Limb (tissue), 2 donors: ENCODE results near the gene TSHR.
"Not testable (repeated sequence)": the region's sequence is repeated elsewhere in the genome, so short reads cannot be mapped to it uniquely, and the experiment has no call there.

Experiments used
- DNase-seq, 2 donors: peaks; one replicate each; pipeline ENCODE4 v3.0.0-alpha.2; 2016; ENCODE audit errors: extremely low spot score in 2 of 2

Gene TSHR

DNA sequence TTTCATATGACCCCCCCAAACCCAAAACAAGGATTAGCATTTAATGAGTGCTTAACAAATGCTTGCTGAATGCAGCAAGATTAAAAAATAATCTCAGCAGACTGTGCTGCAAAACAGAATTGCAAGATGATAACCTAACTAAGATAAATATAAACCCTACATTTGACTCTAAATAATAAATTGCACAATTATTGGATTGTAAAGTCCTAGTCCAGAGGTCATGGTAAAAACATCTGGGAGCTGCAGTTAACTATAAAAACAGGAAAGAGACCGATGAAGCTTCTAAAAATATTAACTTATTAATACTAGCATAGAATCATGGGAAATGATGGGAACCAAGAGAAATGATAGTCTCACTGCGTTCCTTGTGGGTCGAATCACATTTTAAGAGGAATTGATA is 37.2 kb downstream of the TSHR start:
- no peak for DNase-seq

DNA sequence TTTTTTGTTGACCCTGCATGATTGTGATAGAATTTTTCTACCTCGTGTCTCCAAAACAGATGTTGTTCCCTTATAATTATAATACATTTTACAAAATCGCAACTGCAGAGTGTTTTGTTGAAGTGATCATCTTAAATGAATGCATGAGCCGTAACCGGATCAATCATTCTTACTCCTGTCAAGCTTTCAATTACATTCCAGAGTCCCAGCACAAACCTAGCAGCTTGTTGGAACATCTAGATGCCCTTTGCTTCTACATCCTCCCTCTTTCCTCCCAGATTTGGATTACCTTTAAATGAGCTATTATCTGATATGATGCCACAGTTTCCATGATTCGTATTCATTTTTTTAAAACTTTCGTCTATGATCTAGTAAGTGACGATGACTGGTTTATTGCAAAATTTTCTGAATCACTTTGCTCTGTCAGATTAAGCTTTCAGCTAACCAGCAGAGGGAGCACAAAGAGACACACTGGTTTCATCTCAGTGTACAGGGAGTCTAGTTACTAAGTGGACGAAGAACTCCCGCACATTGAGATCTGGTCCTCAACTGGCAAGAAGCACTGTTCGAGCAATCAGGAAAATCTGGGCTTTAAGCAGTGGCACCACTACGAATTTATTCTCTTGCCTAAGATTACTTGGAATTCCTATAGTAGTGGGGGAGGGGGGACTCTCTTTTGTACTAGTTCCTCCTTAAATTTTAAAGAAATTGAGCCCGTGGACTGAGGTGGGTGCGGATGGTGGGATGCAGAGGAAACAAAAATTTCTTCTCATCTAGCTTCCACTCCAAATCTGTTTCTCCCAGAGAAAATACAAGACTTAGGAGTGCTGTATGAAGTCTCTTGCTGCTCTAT is 40.9 kb downstream of the TSHR start:
- DNase-seq, result peak in 1 of 2 donors; percentile 45

DNA sequence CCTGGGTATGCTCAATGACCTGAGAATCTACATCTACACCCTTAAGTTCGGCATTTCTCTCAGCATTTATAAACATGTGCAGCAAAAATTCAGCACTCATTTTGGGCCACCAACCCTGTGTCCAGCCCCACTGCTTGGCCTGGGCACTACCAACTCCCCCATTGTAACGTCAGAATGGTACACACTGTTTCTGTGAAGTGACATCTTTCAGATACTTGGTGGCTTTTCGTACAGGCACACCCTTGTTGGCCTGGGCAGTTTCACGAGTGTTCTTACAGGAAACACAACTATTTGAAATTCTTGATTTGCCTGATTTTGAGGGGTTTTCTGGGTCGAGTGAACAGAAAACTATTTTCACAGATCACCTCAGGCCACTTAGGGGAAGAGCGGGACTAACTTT is 46.0 kb downstream of the TSHR start:
- DNase-seq, result no peak

DNA sequence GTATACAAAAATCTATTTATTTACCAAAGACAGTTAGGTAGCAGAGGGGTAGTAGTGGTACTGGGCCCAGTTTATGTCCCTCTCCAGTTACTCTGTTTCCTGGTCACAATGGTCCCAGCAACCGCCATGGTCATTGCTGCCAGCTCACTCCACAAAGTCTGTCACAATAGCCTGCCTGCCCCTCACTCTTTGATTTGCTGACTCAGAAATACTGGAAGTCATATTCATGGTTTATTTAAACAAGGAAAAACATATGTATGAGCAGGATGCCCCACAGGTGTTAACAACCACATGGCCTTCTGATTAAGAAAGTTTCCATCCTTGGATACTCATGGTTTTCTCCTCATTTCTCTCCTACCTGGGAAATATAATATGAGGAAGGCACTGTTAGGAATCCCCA is 49.2 kb downstream of the TSHR start:
- no peak for DNase-seq

DNA sequence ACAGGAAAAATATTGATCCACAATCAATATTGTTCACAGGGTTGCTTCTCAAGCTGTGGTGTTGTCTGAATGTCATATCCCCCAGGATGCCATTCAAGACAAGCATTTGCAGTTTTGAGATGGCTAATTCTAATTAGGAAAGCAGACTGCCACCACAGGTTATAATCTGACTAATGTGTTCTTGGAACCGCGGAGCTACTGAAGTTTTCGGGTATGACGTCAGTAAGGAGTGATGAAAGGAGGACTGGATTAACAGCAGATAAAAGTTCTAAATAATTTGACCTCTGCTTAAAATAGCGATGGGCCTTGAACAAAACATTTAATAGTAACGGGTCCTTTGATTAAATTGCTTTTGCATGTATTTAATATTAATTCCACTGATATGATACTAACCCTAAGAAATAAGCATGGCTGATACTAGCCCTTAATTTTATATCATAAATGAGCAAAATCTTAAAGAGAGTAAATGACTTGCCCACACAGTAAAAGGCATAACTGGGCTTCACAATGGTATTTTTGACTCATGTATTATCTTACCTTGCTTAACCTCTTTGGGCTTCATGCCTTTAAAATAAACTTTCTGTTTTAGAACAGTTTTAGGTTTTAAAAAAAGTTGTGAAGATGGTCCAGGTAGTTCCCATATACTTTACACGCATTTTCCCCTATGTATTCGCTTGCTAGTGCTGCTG is 50.3 kb downstream of the TSHR start:
- DNase-seq, result no peak

DNA sequence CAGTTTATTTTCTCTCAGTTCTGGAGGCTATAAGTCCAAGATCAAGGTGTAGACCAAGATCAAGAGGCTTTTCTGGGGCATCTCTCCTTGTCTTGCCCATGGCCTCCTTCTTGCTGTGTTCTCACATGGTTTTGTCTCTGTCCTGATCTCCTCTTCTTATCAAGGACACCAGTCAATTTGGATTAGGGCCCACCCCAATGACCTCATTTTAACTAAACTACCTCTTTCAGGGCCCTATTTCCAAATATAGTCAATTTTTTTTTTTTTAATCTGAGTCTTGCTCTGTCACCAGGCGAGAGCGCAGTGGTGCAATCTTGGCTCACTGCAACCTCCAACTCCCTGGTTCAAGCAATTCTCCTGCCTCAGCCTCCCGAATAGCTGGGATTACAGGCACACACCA is 50.8 kb downstream of the TSHR start:
- DNase-seq, result no peak

DNA sequence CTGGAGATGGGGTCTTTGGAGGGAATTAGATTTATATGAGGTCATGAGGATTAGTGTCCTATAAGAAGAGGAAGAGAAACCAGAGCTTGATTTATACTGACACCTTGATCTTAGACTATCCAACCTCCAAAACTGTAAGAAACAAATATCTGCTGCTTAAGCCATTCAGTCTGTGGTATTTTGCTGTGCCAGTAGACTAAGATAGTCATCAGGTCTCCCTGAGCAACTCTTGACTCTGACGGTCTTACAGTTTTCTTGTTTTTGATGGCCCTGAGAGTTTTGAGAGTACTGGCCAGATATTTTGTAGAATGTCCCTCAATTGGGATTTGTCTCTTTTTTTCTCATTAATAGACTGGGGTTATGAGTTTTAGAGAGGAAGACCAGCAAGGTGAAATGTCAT is 51.7 kb downstream of the TSHR start:
- no peak for DNase-seq

DNA sequence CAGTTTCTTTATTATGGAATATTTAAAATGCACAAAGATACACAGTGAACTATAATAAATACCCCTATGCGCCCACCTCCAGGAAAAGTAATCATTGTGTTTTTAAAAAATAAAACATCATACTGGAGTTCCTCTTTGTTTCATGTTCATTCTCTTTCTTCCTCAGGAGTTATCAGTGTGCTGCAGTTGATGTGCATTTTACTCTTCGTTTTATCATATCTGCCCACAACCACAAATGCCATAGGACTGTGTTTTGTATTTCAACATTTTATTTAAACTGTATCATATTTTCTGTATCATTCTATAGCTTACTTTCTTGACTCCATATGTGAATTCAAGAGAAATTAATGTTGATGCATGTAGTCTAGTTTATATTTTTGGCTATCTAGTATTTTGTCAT is 53.9 kb downstream of the TSHR start:
- no peak for DNase-seq

DNA sequence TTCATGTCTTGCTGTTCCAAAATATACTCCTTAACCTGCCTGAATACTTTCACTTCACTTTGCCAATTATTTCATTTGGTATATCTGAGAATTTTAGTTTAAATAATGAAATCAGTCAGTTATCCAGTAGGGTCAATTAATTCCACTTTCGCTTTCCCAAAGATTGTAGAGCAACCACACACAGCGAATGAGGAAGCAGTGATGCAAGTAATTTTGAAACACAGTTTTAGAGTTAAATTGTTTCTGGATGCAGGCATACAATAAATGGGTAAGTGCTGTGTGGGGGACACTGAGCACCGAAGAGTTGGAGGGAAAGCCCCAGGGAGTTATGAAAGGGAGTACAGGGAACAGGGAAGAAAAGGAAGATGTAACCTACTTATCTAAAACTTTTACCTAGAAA is 62.8 kb downstream of the TSHR start:
- DNase-seq, result no peak

DNA sequence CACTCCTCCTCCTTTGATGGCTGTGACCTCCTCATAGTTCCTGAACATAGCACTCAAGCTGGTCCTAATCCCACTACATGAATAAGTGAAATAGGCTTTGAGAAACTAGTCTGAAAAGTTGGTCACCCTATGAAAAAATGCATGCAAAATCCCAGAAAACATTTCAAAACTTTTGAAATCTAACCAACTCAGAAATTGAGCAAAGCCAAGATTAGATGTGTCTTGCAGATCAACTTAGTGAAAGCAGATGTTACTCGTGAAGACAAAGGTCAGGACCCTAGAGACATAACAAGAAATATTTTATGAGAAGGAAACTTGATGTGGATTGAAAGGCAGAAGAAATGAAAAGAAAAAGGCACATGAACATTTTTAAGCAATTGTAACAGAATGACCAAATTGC is 63.3 kb downstream of the TSHR start:
- DNase-seq, result no peak

DNA sequence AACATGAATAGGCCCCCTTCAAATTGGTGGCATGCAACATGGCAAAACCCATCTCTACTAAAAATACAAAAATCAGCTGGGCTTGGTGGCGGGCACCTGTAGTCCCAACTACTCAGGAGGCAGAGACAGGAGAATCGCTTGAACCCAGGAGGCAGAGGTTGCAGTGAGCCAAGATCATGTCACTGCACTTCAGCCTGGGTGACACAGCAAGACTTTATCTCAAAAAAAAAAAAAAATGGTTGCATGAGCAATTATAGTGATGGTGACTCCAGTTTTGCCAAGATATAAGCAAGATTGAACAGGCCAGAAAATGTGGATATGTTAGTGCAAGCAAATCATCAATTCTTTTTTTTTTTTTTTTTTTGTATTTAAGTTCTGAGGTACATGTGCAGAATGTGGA is 63.7 kb downstream of the TSHR start:
- not testable (repeated sequence) for DNase-seq

DNA sequence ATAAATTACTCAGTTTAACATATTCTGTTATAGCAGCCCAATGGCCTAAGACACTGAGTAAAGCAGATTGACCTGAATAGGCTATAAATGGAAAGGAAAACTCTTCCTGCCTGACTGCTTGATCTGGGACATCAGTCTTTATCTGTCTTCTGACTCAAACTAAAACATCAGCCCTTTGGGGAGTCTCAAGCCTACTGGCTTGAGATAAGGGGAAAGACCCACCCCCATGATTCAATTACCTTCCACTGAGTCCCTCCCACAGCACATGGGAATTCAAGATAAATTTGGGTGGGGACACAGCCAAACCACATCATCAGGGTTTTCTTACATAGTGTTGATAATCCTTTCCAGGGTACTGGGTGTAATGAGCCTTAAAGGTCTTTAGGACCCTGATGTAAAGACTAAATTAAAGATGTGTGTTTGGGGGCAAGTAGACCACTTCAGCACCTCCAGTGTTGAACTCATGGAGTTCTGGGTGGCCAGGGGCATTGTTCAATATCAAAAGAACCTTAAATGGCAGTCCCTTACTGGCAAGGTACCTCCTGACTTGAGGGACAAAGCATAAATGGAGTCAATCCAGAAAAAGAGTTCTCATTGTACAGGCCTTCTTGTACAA is 67.8 kb downstream of the TSHR start:
- DNase-seq, result no peak

DNA sequence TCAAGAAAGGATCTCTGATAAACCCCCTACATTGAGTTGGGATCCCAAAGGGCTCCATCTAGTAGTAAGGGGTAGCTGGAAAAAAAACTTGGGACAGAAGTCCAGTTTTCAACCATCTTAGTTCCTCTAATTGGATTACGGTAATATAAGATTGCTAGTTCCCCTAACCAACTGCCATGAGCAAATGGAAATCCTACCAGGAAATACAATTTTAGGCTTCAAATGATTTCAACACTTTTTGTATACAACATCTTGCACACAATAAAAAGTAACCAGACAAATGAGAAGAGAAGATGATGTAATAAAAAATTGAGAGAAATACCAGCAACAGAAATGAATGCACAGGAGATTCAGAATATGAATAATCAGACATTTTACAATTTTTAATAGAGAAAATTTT is 73.0 kb downstream of the TSHR start:
- no peak for DNase-seq

DNA sequence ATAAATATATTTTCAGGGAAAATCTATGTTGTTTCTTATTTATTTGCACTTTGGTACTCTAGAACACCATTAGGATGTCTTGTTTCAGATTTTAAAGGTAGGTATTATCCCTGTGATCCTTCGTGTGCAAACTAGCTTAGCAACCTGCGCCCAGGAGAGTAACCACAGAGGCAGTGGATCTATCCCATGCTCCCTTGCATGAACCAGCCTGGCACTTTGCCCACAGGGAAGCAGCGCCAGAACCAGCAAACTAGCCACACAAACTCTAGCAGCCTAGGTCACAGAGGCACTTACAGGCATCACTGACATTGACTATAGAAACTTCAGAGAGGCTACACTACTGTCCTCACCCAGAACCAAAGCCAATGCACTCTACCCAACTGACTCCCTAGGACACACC is 76.1 kb downstream of the TSHR start:
- no peak for DNase-seq

DNA sequence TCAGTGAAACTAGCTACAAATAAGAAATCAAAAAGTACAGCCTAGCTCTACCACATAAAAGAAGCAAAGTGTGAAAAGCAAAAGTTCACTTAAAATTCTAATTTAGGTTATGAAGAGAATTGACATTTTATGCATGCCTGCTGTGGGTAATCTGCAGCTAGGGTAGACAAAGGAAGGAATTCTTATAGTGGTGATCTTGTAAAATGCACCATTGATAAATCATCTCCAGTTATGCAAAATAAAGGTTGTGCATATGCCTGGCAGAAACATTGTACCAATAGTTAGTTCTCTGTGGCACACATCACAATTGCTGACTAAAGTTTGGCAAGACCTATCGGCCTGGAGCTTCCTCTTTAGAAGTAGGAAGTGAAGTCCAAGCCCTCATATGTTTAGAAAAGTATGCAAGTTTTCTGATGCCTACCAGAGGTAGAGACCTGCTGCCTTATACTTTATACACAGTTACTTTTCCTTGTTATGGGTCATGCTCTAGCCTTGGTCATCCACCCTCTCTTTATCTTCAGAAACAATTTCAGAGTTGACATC is 78.3 kb downstream of the TSHR start:
- DNase-seq, result no peak

DNA sequence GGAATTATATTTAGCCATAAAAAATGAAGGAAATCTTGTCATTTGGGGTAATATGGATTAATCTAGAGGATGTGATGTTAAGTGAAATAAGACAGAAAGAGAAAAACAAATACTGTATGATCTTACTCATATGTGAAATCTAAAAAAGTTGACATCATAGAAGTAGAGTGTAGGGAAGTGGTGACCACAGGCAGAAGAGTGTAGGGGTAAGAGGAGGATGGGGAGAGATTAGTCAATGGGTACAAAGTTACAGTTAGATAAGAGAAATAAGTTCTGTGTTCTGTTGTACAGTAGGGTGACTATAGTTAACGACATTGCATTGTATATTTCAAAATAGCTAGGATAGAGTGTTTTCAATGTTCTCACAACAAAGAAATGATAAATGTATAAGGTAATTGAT is 87.0 kb downstream of the TSHR start:
- DNase-seq, result no peak

DNA sequence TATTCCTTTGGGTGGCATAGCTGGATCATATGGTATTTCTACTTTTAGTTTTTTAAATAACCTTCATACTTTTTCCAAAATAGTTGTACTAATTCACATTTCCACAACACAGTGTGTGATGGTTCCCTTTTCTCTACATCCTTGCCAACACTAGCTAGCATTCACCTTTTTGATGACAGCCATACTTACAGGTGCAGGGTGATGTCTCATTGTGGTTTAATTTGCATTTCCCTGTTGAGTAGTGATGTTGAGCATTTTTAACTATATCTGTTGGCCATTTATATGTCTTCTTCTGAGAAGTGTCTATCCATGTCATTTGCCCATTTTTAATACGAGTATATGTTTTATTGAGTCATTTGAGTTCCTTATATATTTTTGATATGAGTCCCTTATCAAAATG is 96.1 kb downstream of the TSHR start:
- no peak for DNase-seq

DNA sequence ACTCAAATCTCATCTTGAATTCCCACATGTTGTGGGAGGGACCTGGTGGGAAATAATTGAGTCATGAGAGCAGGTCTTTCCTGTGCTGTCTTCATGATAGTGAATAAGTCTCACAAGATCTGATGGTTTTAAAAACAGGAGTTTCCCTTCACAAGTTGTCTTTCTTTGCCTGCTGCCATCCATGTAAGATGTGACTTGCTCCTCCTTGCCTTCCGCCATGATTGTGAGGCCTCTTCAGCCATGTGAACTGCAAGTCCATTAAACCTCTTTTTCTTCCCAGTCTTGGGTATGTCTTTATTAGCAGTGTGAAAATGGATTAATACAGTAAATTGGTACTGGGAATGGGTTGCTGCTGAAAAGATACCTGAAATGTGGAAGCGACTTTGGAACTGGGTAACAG is 98.6 kb downstream of the TSHR start:
- not testable (repeated sequence) for DNase-seq

DNA sequence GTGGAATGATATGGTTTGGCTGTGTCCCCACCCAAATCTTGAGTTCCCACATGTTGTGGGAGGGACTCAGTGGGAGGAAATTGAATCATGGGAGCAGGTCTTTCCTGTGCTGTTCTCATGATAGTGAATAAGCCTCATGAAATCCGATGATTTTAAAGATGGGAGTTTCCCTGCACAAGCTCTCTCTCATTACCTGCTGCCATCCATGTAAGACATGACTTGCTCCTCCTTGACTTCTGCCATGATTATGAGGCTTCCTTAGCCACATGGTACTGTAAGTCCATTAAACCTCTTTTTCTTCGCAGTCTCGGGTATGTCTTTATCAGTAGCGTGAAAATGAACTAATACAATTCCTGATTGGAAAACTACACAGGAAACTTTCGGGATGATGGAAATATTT is 100.5 kb downstream of the TSHR start:
- DNase-seq, result no peak

DNA sequence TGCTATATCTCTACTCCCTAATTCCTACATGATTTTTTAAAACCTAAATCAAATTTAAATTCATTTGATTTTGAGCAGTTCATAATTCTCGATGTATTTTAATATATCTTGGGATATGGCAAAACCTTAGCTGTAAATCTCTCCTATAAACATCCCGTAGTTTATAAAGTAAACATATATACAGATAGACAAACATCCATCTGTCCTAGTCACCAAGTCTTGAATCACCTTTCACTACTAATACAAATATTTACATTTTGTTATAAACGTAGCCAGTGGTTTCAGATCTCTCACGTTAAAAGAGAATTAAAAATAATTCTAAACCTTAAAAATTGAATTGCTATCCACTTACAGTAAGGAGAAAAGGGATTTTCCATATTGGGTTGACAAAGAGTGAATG is 107.0 kb downstream of the TSHR start:
- DNase-seq, result no peak

DNA sequence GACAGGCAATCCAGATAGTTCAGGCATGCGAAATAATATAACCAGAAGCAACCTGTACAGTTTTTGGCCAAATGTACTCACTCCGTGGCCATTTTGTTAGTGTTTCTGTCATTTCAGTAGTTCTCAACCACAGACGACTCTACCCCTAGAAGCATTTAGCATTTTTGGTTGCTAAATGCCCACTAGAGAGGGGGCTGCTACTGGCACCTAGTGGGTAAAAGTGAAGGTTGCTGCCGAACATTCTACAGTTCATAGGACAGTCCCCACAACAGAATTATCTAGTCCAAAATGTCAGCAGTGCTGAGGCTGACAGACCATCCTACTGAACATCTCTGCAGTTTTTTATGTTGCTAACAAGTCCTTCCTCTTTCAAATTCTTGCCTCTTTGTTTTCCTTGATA is 107.4 kb downstream of the TSHR start:
- no peak for DNase-seq

DNA sequence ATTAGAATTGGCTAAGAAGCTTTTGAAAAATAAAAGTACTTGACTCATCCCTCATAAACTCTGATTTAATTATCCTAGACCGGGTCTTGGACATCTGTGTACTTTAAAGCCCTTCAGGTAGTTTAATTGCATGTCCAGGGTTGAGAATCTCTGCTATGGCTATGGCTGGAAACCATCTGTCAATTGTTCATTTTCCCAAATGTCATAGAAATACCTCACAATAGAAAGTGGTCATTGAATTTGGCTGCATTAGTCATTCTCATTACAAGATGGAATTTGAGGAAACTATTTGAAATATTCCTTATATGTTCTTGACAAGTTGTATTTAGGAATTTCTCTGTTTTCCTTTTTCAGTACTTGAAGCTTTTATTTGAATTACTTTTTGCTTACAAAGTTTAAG is 111.3 kb downstream of the TSHR start:
- DNase-seq, result no peak
